GM23248 (cell line): ENCODE data around the gene MPRIP. TPM values are rescaled to one million over a fixed set of nuclear protein-coding genes. Genes with fewer than 3 reads are reported as not detected.
"Not testable (repeated sequence)": the region's sequence is repeated elsewhere in the genome, so short reads cannot be mapped to it uniquely, and the experiment has no call there.

Experiments
- DNase-seq: peaks from one replicate; pipeline ENCODE4 v3.0.0-alpha.2; 2015
- H2AFZ ChIP-seq: fragments of 200-600 bp; sonication (generic); 2 replicates; pipeline ENCODE4 v1.6.1; 2016; ENCODE audit warnings: antibody characterized with exemption
- H3F3A ChIP-seq: fragments of 200-600 bp; sonication (generic); 2 replicates; pipeline ENCODE4 v1.6.1; 2016; ENCODE audit warnings: mild to moderate bottlenecking, antibody characterized with exemption, mixed run types; ENCODE audit not compliant: insufficient read depth
- H3K27ac ChIP-seq: fragments of 200-600 bp; sonication (generic); 2 replicates; pipeline ENCODE4 v1.5.1; 2016; ENCODE audit warnings: mild to moderate bottlenecking
- H3K27me3 ChIP-seq: fragments of 200-600 bp; sonication (generic); replicated peaks from 2 replicates; pipeline ENCODE4 v1.6.1; 2016; ENCODE audit warnings: mild to moderate bottlenecking; ENCODE audit not compliant: insufficient read depth
- H3K36me3 ChIP-seq: fragments of 200-600 bp; sonication (generic); 2 replicates; pipeline ENCODE4 v1.6.1; 2016; ENCODE audit warnings: low read depth, mild to moderate bottlenecking
- H3K4me1 ChIP-seq: fragments of 200-600 bp; sonication (generic); 2 replicates; pipeline ENCODE4 v1.6.1; 2016; ENCODE audit warnings: mild to moderate bottlenecking; ENCODE audit not compliant: insufficient read depth
- H3K4me2 ChIP-seq: fragments of 200-600 bp; sonication (generic); one replicate; pipeline ENCODE4 v1.6.1; 2016; ENCODE audit warnings: mild to moderate bottlenecking; ENCODE audit not compliant: unreplicated experiment
- H3K4me3 ChIP-seq: fragments of 200-600 bp; sonication (generic); 2 replicates; pipeline ENCODE4 v1.5.1; 2016; ENCODE audit warnings: mild to moderate bottlenecking
- H3K79me2 ChIP-seq: fragments of 200-600 bp; sonication (generic); 2 replicates; pipeline ENCODE4 v1.6.1; 2016; ENCODE audit warnings: mild to moderate bottlenecking; ENCODE audit not compliant: insufficient read depth
- H3K9ac ChIP-seq: fragments of 200-600 bp; sonication (generic); 2 replicates; pipeline ENCODE4 v1.6.1; 2016; ENCODE audit warnings: mild to moderate bottlenecking
- H3K9me2 ChIP-seq: fragments of 200-600 bp; sonication (generic); 2 replicates; pipeline ENCODE4 v1.6.1; 2016; ENCODE audit warnings: mixed run types, mild to moderate bottlenecking, moderate library complexity; ENCODE audit not compliant: insufficient read depth
- H3K9me3 ChIP-seq: fragments of 200-600 bp; sonication (generic); one replicate; pipeline ENCODE4 v1.6.1; 2017; ENCODE audit warnings: low read depth
- H4K20me1 ChIP-seq: fragments of 200-600 bp; sonication (generic); 2 replicates; pipeline ENCODE4 v1.6.0; 2016; ENCODE audit not compliant: insufficient read depth
- EZH2 ChIP-seq: fragments of 200-600 bp; sonication (generic); IDR thresholded peaks from 2 replicates; pipeline ENCODE4 v1.6.1; 2018; ENCODE audit warnings: antibody characterized with exemption, mild to moderate bottlenecking; ENCODE audit not compliant: insufficient read depth, poor library complexity, severe bottlenecking
- EZH2phosphoT487 ChIP-seq: fragments of 200-600 bp; sonication (generic); IDR thresholded peaks from 2 replicates; pipeline ENCODE4 v1.6.1; 2018; ENCODE audit warnings: antibody characterized with exemption, moderate library complexity, mild to moderate bottlenecking, low read depth; ENCODE audit not compliant: insufficient read depth
- WGBS, 2 experiments: methylation state at CpG; one replicate each; pipeline ENCODE4 v1.1.6; 2015 to 2017; ENCODE audit warnings: low lambda C conversion rate in 2 of 2, low coverage in 1 of 2; ENCODE audit errors: missing lambda C conversion rate in 2 of 2; 5-methylcytosine and 5-hydroxymethylcytosine counted together
- in situ Hi-C: fragments of 300-500 bp; cut with MboI; formaldehyde crosslinking; loops from 2 replicates; pipeline ENCODE4 v1.15.0; 2020
- polyA plus RNA-seq: library from polyadenylated mRNA; unstranded; fragments of >200 nt; fragmentation: Nextera tagmentation; extraction: Ambion mirVana; gene quantifications from 2 replicates; pipeline ENCODE4 v1.2.1, GENCODE V29; 2016
- total RNA-seq: library from RNA; depleted of rRNA; stranded (reverse); fragments of >200 nt; shearing (Covaris generic); gene quantifications from 2 replicates; pipeline ENCODE4 v1.2.3, GENCODE V29; 2014

MPRIP gene
- total and polyA plus RNA-seq, 2 experiments from 2014 or later = 73.5 to 292 TPM

GRCh38 chr17:17182598-17183136 is 140.4 kb downstream of the MPRIP start:
- Histone ChIP-seq H3K4me2 (no peak overlapping the region), H3K79me2 (no peaks in the 10 kb centered on the region), H3K9ac (no peak overlapping the region), H3K9me2 (no peaks in the 10 kb centered on the region), H3K4me1 (no peaks in the 10 kb centered on the region), H3F3A (peaks cover 23% of the 10 kb centered on the region; the same call in 1 of the 2 replicates), H2AFZ (no peak overlapping the region), H3K27ac (no peak overlapping the region), H3K36me3 (peaks cover 72% of the 10 kb centered on the region), H3K9me3 (no peaks in the 10 kb centered on the region), H3K27me3 (no peaks in the 10 kb centered on the region), H4K20me1 (no peaks in the 10 kb centered on the region), H3K4me3 (no peak overlapping the region)
- WGBS, 2 experiments = 93 to 100% methylated on average over 5 to 6 of the region's 6 CpGs
- in situ Hi-C loops = no loop called here
- TF ChIP-seq EZH2 (no peak), EZH2phosphoT487 (no peak)
- DNase-seq = no peak

DNA sequence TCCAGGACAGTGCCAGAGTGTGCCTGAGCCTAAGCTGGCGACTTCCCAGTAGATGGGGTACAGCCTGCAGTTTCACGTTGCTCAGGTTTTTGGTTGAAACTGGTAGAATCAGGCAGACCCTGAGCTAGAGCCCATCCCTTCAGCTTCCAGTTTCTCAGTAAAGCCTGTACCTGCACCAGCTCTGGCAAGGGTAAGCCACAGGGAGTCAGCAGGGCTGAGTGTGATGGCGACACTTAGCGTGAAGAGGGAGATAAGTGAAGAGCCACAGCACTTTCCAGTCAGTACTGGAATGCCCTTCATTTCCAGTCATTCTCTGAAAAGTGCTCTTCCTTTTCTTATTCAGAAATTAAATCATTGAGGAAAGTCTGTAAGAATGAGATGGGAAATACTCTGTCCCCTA is 141.5 kb downstream of the MPRIP start:
- Histone ChIP-seq H3K4me1 (no peaks in the 10 kb centered on the region), H3F3A (peaks cover 23% of the 10 kb centered on the region; the same call in 1 of the 2 replicates), H3K9me3 (no peaks in the 10 kb centered on the region), H3K36me3 (peaks cover 73% of the 10 kb centered on the region), H3K9me2 (no peaks in the 10 kb centered on the region), H3K27me3 (no peaks in the 10 kb centered on the region), H3K4me3 (no peak overlapping the region), H2AFZ (no peak overlapping the region), H3K27ac (no peak overlapping the region), H3K79me2 (no peaks in the 10 kb centered on the region), H3K4me2 (no peak overlapping the region), H4K20me1 (no peaks in the 10 kb centered on the region), H3K9ac (no peak overlapping the region)
- 87% methylated on average over 4 of the region's 4 CpGs for WGBS, 2 experiments
- in situ Hi-C loops = no loop called here
- DNase-seq = no peak
- no peak for TF ChIP-seq EZH2
- TF ChIP-seq EZH2phosphoT487 = no peak

- H4K20me1 ChIP-seq, H3K9me2 ChIP-seq, H3K9ac ChIP-seq, H3K4me1 ChIP-seq, H3K27me3 ChIP-seq, H3K27ac ChIP-seq, in situ Hi-C loops, H3K4me3 ChIP-seq, H2AFZ ChIP-seq, H3K79me2 ChIP-seq, H3K9me3 ChIP-seq, H3K4me2 ChIP-seq, DNase-seq: not testable (repeated sequence)
- 79 to 82% methylated on average over 13 of the region's 13 CpGs for WGBS, 2 experiments
- H3K36me3 ChIP-seq = peaks cover 62% of the 10 kb centered on the region
- H3F3A ChIP-seq = peaks cover 36% of the 10 kb centered on the region; the same call in 1 of the 2 replicates
These were observed 142.9 kb downstream of the MPRIP start for GRCh38 chr17:17184985-17185757.

DNA sequence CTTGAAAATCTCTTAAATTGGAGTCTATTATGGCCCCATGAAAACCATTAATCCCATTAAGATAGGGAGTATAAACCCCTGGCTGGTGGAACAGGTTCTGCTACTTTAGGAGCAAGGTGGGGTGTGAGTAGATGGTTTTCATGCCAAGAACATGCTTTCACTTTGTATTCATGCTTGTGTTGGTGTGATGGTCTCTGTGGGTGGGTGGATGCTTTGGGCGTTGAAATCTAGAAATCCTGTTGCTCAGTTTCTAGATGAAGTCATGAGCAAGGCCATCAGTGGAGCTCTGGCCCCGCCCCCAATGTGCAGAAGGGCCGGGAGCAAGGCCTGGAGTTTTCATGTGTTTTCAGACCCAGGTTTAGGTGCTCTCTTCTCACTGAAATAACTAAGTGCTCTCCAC is 143.8 kb downstream of the MPRIP start:
- Histone ChIP-seq H3K36me3 (peaks cover 53% of the 10 kb centered on the region), H3K4me2 (no peak overlapping the region), H3K4me3 (no peak overlapping the region), H3K9me3 (no peaks in the 10 kb centered on the region), H2AFZ (no peak overlapping the region), H3K9ac (no peak overlapping the region), H3F3A (peaks cover 44% of the 10 kb centered on the region), H3K9me2 (no peaks in the 10 kb centered on the region), H3K4me1 (peaks cover 11% of the 10 kb centered on the region), H3K27ac (no peak overlapping the region; the same call in 1 of the 2 replicates), H4K20me1 (no peaks in the 10 kb centered on the region), H3K79me2 (no peaks in the 10 kb centered on the region), H3K27me3 (no peaks in the 10 kb centered on the region)
- WGBS, 2 experiments = 55 to 63% methylated on average over 3 of the region's 3 CpGs
- DNase-seq = peak; percentile 28
- no peak for TF ChIP-seq EZH2
- no peak for TF ChIP-seq EZH2phosphoT487
- in situ Hi-C loops = no loop called here
